ENCODE data around the gene MRPS34. TPM values are rescaled to one million over a fixed set of nuclear protein-coding genes. Genes with fewer than 3 reads are reported as not detected.

MRPS34 gene
- polyA plus RNA-seq, 1 donor (not counting 4 experiments of a cell fraction or from before 2014, with no cell fraction given): 74.3 TPM

DNA sequence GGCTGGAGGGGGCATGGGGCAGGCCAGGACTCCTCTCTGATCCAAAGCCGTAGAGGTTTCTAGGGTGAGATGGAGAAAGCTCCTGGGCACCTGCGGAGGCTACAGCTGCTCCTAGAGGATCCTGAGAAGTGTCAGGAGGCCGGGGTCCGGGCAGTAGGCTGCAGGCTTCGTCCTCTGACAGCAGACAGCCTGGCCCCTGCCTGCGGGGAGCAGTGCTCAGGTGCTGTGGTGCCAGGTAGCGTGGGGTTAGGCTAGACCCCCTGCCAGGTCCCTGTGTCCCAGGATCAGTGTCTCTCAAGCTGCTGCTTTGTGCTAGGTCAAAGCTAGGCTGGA lies 1.5 kb upstream of the MRPS34 start:
- no peak for TF ChIP-seq EZH2 (IDR thresholded peaks at IDR 0.05; ENCODE audit: low read length)
- TF ChIP-seq, protein P1, sequence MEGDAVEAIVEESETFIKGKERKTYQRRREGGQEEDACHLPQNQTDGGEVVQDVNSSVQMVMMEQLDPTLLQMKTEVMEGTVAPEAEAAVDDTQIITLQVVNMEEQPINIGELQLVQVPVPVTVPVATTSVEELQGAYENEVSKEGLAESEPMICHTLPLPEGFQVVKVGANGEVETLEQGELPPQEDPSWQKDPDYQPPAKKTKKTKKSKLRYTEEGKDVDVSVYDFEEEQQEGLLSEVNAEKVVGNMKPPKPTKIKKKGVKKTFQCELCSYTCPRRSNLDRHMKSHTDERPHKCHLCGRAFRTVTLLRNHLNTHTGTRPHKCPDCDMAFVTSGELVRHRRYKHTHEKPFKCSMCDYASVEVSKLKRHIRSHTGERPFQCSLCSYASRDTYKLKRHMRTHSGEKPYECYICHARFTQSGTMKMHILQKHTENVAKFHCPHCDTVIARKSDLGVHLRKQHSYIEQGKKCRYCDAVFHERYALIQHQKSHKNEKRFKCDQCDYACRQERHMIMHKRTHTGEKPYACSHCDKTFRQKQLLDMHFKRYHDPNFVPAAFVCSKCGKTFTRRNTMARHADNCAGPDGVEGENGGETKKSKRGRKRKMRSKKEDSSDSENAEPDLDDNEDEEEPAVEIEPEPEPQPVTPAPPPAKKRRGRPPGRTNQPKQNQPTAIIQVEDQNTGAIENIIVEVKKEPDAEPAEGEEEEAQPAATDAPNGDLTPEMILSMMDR (optimal IDR thresholded peaks at IDR 0.05 in 1 of 3, IDR thresholded peaks at IDR 0.05 in 1 of 3, conservative IDR thresholded peaks at IDR 0.05 in 1 of 3; ENCODE audit: extremely low read depth in 1 of 3, insufficient read depth in 2 of 3, low read length in 3 of 3): no peak
- Histone ChIP-seq H3K27me3 (ENCODE audit: control insufficient read depth, extremely low read depth, insufficient read depth, low read length) (no peaks in the 10 kb centered on the region), H3K36me3 (ENCODE audit: control insufficient read depth in 2 of 2, extremely low read depth in 1 of 2, insufficient read depth in 2 of 2, low read length in 2 of 2) (peaks cover 3 to 13% of the 10 kb centered on the region in 2 experiments), H3K4me1 (ENCODE audit: control insufficient read depth, extremely low read depth, insufficient read depth, low read length) (peaks cover 22% of the 10 kb centered on the region), H2AFZ (ENCODE audit: control insufficient read depth, low read length) (no peak overlapping the region), H3K9me1 (ENCODE audit: control insufficient read depth, extremely low read depth, insufficient read depth, low read length) (no peaks in the 10 kb centered on the region), H3K79me2 (ENCODE audit: control insufficient read depth, insufficient read depth, low read length) (peaks cover 32% of the 10 kb centered on the region), H3K4me2 (ENCODE audit: control insufficient read depth, extremely low read depth, insufficient read depth, low read depth, low read length) (peak overlapping the region; percentile 95), H4K20me1 (ENCODE audit: control insufficient read depth, extremely low read depth, insufficient read depth, low read length) (peaks cover 2% of the 10 kb centered on the region), H3K9ac (ENCODE audit: control insufficient read depth, extremely low read depth, insufficient read depth, low read length) (peak overlapping the region; percentile 81), H3K27ac (ENCODE audit: control insufficient read depth, insufficient read depth, low read length) (no peak overlapping the region), H3K4me3 (ENCODE audit: control insufficient read depth in 2 of 3, extremely low read depth in 1 of 3, insufficient read depth in 2 of 3, low read depth in 1 of 3, low read length in 3 of 3) (peak overlapping the region; percentile 73 to 75 (median 73)), H3K9me3 (ENCODE audit: control insufficient read depth, low read depth, low read length) (no peaks in the 10 kb centered on the region)
- DNase-seq (ENCODE audit: low read depth, low spot score) (no peak), FAIRE-seq (no peak)
- dilution Hi-C loops (cut with MboI; ENCODE audit: extremely low pct_ligation_motif_present, low sequenced_read_pairs): no loop called here

DNA sequence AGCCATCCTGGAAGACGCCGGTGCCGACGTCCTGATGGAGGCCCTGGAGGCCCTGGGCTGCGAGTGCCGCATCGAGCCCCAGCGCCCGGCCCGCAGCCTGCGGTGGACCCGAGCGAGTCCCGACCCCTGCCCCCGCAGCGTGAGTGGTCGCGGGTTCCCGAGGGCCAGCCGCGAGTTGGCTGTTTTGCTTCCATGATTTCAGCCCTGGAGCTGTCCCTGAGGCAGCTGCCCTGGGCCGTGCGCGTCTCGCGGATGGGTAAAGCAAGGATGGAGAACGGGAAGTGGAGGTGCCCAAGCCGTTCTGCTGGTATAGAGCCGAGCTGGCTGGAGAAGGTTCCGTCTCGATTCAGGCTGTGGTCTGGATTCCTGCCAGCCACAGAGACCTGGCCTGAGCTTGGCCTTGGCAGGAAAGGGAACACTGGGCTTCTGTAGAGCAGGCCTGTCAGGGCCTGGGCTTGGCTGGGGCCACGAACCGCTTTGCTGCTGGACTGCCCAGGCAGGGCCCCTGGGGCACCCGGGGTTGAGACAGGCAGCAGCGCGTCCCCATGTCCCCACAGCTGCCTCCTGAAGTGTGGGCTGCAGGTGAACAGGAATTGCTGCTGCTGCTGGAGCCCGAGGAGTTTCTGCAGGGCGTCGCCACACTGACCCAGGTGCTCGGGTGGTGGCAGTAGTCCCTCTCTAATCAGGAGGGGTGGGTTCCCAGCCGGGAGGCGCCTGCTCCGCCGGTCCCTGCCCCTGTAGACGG lies 941 bp upstream of the MRPS34 start:
- H3K79me2 ChIP-seq (ENCODE audit: control insufficient read depth, insufficient read depth, low read length): peaks cover 32% of the 10 kb centered on the region
- H3K9ac ChIP-seq (ENCODE audit: control insufficient read depth, extremely low read depth, insufficient read depth, low read length): peak overlapping the region; percentile 81
- peaks cover 2% of the 10 kb centered on the region for H4K20me1 ChIP-seq (ENCODE audit: control insufficient read depth, extremely low read depth, insufficient read depth, low read length)
- peak overlapping the region; percentile 73 to 75 (median 73) for H3K4me3 ChIP-seq (ENCODE audit: control insufficient read depth in 2 of 3, extremely low read depth in 1 of 3, insufficient read depth in 2 of 3, low read depth in 1 of 3, low read length in 3 of 3)
- FAIRE-seq: no peak
- no peaks in the 10 kb centered on the region for H3K9me1 ChIP-seq (ENCODE audit: control insufficient read depth, extremely low read depth, insufficient read depth, low read length)
- H3K4me1 ChIP-seq (ENCODE audit: control insufficient read depth, extremely low read depth, insufficient read depth, low read length): peaks cover 22% of the 10 kb centered on the region
- dilution Hi-C loops (cut with MboI; ENCODE audit: extremely low pct_ligation_motif_present, low sequenced_read_pairs): no loop called here
- no peaks in the 10 kb centered on the region for H3K9me3 ChIP-seq (ENCODE audit: control insufficient read depth, low read depth, low read length)
- H3K27me3 ChIP-seq (ENCODE audit: control insufficient read depth, extremely low read depth, insufficient read depth, low read length): no peaks in the 10 kb centered on the region
- no peak for DNase-seq (ENCODE audit: low read depth, low spot score)
- H3K4me2 ChIP-seq (ENCODE audit: control insufficient read depth, extremely low read depth, insufficient read depth, low read depth, low read length): peak overlapping the region; percentile 95
- H3K27ac ChIP-seq (ENCODE audit: control insufficient read depth, insufficient read depth, low read length): peak overlapping the region; percentile 76
- no peak overlapping the region for H2AFZ ChIP-seq (ENCODE audit: control insufficient read depth, low read length)
- peaks cover 3 to 14% of the 10 kb centered on the region in 2 experiments for H3K36me3 ChIP-seq (ENCODE audit: control insufficient read depth in 2 of 2, extremely low read depth in 1 of 2, insufficient read depth in 2 of 2, low read length in 2 of 2)
- no peak for TF ChIP-seq EZH2 (IDR thresholded peaks at IDR 0.05; ENCODE audit: low read length)
- TF ChIP-seq, protein P1 (optimal IDR thresholded peaks at IDR 0.05 in 1 of 3, IDR thresholded peaks at IDR 0.05 in 1 of 3, conservative IDR thresholded peaks at IDR 0.05 in 1 of 3; ENCODE audit: extremely low read depth in 1 of 3, insufficient read depth in 2 of 3, low read length in 3 of 3): peak in 1 of 3 experiments; percentile 2

Data from keratinocyte (primary cell).